HepG2 (cell line): ENCODE results near the gene KDM5C.

Experiments used
- ELF4 ChIP-seq: sonication (generic); formaldehyde crosslinking; IDR thresholded peaks from 2 replicates; pipeline ENCODE4 v1.5.0; 2020; ENCODE audit warnings: missing genetic modification reagents, mild to moderate bottlenecking, moderate library complexity, borderline replicate concordance
- EZH2 ChIP-seq: conservative IDR thresholded peaks from 2 replicates; pipeline ENCODE4 v1.6.1; 2012; ENCODE audit warnings: mild to moderate bottlenecking, low read depth, low read length, moderate library complexity
- FOXA3 ChIP-seq: IDR thresholded peaks from 2 replicates; pipeline ENCODE4 v1.6.1; 2016; ENCODE audit warnings: missing genetic modification reagents, missing compliant biosample characterization
- RAD21 ChIP-seq: fragments of 450-650 bp; formaldehyde crosslinking; IDR thresholded peaks from 2 replicates; pipeline ENCODE4 v1.5.0; 2020; ENCODE audit warnings: mild to moderate bottlenecking
- SP2 ChIP-seq: sonication (generic); formaldehyde crosslinking; IDR thresholded peaks from 2 replicates; pipeline ENCODE4 v1.5.1; 2020; ENCODE audit warnings: mild to moderate bottlenecking, missing genetic modification reagents
- ZFP36 ChIP-seq: fragments of 150-350 bp; IDR thresholded peaks from 2 replicates; pipeline ENCODE4 v1.6.1; 2018; ENCODE audit warnings: borderline replicate concordance, low read length, low read depth; ENCODE audit not compliant: partially characterized antibody
- ZNF546 ChIP-seq: sonication (generic); formaldehyde crosslinking; conservative IDR thresholded peaks from 2 replicates; pipeline ENCODE4 v1.8.1; 2023; ENCODE audit warnings: mild to moderate bottlenecking, missing genetic modification reagents
- TF ChIP-seq, protein P1 (sequence below): sonication (generic); formaldehyde crosslinking; IDR thresholded peaks from 2 replicates; pipeline ENCODE4; 2020; ENCODE audit warnings: missing genetic modification reagents, mild to moderate bottlenecking, borderline replicate concordance

DNA sequence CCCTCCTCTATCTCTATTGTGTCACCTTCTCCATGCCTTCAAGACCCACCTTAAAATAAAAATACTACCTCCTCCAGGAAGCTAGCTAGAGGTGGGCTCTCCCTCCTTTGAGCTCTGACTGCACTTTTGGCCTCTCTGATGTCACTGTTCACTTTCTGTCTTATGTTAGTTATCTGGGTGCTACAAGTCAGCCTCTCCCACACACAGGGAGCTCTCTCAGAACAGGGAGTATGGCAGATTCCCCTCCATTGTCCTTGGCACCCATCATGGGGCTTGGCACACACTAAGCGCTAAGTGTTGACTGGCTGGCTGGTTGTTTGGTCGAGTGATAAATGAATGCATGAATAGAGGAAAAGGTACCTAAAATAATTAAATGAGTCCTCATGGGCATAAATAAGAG, 21.2 kb upstream of the KDM5C start:
- TF ChIP-seq ZNF546 (CRISPR knock-in tag) (no peak), SP2 (CRISPR knock-in tag) (no peak), ELF4 (CRISPR knock-in tag) (no peak), EZH2 (no peak), RAD21 (no peak), ZFP36 (no peak), FOXA3 (no peak)
- TF ChIP-seq, protein P1, sequence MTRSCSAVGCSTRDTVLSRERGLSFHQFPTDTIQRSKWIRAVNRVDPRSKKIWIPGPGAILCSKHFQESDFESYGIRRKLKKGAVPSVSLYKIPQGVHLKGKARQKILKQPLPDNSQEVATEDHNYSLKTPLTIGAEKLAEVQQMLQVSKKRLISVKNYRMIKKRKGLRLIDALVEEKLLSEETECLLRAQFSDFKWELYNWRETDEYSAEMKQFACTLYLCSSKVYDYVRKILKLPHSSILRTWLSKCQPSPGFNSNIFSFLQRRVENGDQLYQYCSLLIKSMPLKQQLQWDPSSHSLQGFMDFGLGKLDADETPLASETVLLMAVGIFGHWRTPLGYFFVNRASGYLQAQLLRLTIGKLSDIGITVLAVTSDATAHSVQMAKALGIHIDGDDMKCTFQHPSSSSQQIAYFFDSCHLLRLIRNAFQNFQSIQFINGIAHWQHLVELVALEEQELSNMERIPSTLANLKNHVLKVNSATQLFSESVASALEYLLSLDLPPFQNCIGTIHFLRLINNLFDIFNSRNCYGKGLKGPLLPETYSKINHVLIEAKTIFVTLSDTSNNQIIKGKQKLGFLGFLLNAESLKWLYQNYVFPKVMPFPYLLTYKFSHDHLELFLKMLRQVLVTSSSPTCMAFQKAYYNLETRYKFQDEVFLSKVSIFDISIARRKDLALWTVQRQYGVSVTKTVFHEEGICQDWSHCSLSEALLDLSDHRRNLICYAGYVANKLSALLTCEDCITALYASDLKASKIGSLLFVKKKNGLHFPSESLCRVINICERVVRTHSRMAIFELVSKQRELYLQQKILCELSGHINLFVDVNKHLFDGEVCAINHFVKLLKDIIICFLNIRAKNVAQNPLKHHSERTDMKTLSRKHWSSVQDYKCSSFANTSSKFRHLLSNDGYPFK (CRISPR knock-in tag), result no peak
